HUES48 (cell line): ENCODE results near the gene SLC37A2.

Experiments
- H3K27ac ChIP-seq: one replicate; pipeline ENCODE4 v1.7.0; 2013; ENCODE audit warnings: low read depth, low read length, inconsistent platforms
- H3K27me3 ChIP-seq: 2 replicates; pipeline ENCODE4 v1.6.1; 2013; ENCODE audit warnings: mild to moderate bottlenecking, low read length; ENCODE audit not compliant: control insufficient read depth, insufficient read depth
- H3K36me3 ChIP-seq: 2 replicates; pipeline ENCODE4 v1.6.1; 2013; ENCODE audit warnings: low read length; ENCODE audit not compliant: control insufficient read depth, insufficient read depth
- H3K4me1 ChIP-seq: 2 replicates; pipeline ENCODE4 v1.6.1; 2013; ENCODE audit warnings: mild to moderate bottlenecking, low read length; ENCODE audit not compliant: control insufficient read depth, insufficient read depth
- H3K4me3 ChIP-seq: 2 replicates; pipeline ENCODE4 v1.5.1; 2013; ENCODE audit warnings: mild to moderate bottlenecking, low read depth, low read length
- H3K9ac ChIP-seq: 2 replicates; pipeline ENCODE4 v1.6.1; 2013; ENCODE audit warnings: mild to moderate bottlenecking, low read depth, low read length, moderate library complexity
- H3K9me3 ChIP-seq: 2 replicates; pipeline ENCODE4 v1.6.1; 2013; ENCODE audit warnings: low read length; ENCODE audit not compliant: control insufficient read depth, insufficient read depth

Gene SLC37A2

DNA sequence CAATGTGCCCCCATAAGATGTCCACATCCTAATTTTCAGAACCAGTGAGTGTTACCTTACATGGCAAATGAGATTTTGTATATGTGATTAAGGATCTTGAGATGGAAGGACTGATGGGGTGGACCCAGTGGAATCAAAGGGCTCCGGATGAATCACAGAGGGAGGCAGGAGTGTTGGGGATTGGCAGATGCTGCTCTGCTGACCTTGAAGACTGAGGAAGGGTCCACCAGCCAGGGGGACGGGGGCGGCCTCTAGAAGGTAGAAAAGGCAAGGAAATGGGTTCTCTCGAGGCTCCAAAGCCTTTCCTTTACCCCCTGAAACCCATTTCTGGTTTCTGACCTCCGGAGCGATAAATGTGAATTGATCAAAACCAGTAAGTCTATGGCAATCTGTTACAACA, 29.6 kb downstream of the SLC37A2 start:
- Histone ChIP-seq H3K9me3 (no peaks in the 10 kb centered on the region), H3K4me3 (no peak overlapping the region), H3K4me1 (peaks cover 24% of the 10 kb centered on the region), H3K27ac (no peak overlapping the region), H3K27me3 (no peaks in the 10 kb centered on the region), H3K36me3 (peaks cover 25% of the 10 kb centered on the region), H3K9ac (no peak overlapping the region)

- Histone ChIP-seq H3K9ac (no peak overlapping the region), H3K27ac (no peak overlapping the region), H3K4me1 (peaks cover 24% of the 10 kb centered on the region), H3K27me3 (no peaks in the 10 kb centered on the region), H3K36me3 (peaks cover 30% of the 10 kb centered on the region), H3K9me3 (no peaks in the 10 kb centered on the region), H3K4me3 (no peak overlapping the region)
Observed at GRCh38 chr11:125093502-125093901, 30.4 kb downstream of the SLC37A2 start.

DNA sequence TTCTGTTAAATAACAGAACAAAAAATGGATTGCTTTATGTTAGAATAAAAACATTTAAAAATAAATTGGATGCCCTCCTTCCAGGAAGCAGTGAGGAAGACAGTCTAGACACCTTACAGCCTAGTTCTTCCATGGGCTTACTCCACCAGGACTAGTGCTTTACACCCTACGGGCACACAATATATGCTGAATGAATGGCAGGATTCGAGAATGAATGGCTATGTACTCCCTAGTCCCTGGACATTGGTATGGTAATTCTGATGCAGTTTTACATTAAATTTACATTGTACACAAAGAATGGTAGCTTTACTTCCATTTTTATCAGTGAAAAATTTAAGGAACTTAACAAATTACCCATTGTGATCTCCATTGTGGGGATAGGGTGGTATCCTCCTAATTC, 31.6 kb downstream of the SLC37A2 start:
- Histone ChIP-seq H3K27ac (no peak overlapping the region), H3K9me3 (no peaks in the 10 kb centered on the region), H3K4me1 (peaks cover 24% of the 10 kb centered on the region), H3K9ac (no peak overlapping the region), H3K27me3 (no peaks in the 10 kb centered on the region), H3K4me3 (no peak overlapping the region), H3K36me3 (peaks cover 33% of the 10 kb centered on the region)

GRCh38 chr11:125100136-125100535, 37.0 kb downstream of the SLC37A2 start:
- H3K27me3 ChIP-seq = no peaks in the 10 kb centered on the region
- no peaks in the 10 kb centered on the region for H3K4me1 ChIP-seq
- H3K27ac ChIP-seq = no peak overlapping the region
- no peak overlapping the region for H3K4me3 ChIP-seq
- H3K9me3 ChIP-seq = no peaks in the 10 kb centered on the region
- H3K9ac ChIP-seq = no peak overlapping the region
- H3K36me3 ChIP-seq = peaks cover 57% of the 10 kb centered on the region

DNA sequence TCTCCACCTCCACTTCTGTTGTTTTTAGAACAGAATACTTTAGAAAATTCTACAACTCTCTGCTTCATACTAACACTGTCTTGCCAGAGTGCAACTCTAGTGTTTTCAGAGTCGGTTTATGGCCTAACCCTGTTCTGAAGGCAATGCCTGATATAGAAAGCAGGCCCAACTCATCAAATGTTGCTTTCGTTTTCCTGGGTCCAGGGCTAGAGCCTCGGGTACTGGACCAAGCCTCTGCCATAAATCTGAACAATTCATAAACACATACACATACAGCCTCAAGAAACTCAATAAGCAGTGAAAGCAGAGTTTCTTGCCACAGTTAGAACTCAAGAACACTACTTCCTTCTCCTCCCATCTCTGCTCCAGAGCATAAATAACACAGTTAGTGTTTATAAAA, 38.5 kb downstream of the SLC37A2 start:
- Histone ChIP-seq H3K27ac (no peak overlapping the region), H3K9me3 (peaks cover 3% of the 10 kb centered on the region; the same call in 1 of the 2 replicates), H3K4me3 (no peak overlapping the region), H3K36me3 (peaks cover 46% of the 10 kb centered on the region), H3K4me1 (no peaks in the 10 kb centered on the region), H3K9ac (no peak overlapping the region), H3K27me3 (no peaks in the 10 kb centered on the region)

- Histone ChIP-seq H3K9me3 (peaks cover 8% of the 10 kb centered on the region), H3K4me3 (no peak overlapping the region), H3K9ac (no peak overlapping the region), H3K36me3 (peaks cover 45% of the 10 kb centered on the region), H3K27me3 (no peaks in the 10 kb centered on the region), H3K4me1 (no peaks in the 10 kb centered on the region), H3K27ac (no peak overlapping the region)
Observed at GRCh38 chr11:125102025-125102424, 38.9 kb downstream of the SLC37A2 start.

DNA sequence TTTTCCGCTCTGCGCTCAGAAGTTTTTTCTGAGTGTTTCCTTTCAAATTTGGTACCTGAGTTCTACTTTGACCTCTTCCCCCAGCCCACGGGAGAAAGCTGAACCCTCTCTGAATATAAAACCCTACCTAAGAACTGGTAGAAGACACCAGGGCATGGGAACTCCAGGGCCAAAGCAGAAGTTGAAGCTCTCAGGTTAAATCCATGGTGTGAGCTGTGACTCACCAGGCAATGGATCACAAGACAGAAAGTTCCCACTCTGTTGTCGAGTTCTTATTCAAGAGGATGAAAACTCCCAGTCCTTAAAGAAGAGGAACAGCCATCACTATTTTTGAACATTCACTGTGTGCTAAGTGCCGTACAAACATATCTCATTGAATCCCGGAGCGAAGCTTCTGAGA, 39.4 kb downstream of the SLC37A2 start:
- Histone ChIP-seq H3K27me3 (no peaks in the 10 kb centered on the region), H3K4me3 (no peak overlapping the region), H3K9ac (no peak overlapping the region), H3K36me3 (peaks cover 42% of the 10 kb centered on the region), H3K9me3 (peaks cover 12% of the 10 kb centered on the region), H3K4me1 (no peaks in the 10 kb centered on the region), H3K27ac (no peak overlapping the region)

GRCh38 chr11:125105926-125106325, 42.8 kb downstream of the SLC37A2 start:
- Histone ChIP-seq H3K36me3 (peaks cover 24% of the 10 kb centered on the region; the same call in 1 of the 2 replicates), H3K9me3 (peaks cover 12% of the 10 kb centered on the region), H3K4me3 (no peak overlapping the region), H3K4me1 (peaks cover 6% of the 10 kb centered on the region), H3K9ac (no peak overlapping the region), H3K27me3 (no peaks in the 10 kb centered on the region), H3K27ac (peak overlapping the region; percentile 33)

DNA sequence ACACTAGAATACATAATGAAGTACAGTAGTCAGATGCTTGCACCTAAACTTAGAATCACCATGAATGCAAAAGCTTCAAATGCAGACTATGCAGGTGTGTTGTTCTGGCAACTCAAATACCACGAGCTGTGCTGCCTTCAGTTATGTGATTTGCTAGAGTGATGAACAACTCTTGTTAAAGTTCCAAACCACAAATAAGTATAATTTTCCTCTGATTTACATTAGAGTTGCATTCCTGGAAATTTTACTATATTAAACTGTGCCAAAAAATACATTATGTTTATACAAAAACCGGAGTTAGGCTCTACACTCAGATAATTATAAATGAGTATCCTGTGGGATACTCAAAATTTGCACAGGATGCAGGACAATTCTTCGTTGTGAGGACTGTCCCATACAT, 45.4 kb downstream of the SLC37A2 start:
- Histone ChIP-seq H3K9me3 (peaks cover 12% of the 10 kb centered on the region), H3K4me3 (no peak overlapping the region), H3K27ac (no peak overlapping the region), H3K4me1 (peaks cover 10% of the 10 kb centered on the region), H3K36me3 (peaks cover 8% of the 10 kb centered on the region; the same call in 1 of the 2 replicates), H3K9ac (no peak overlapping the region), H3K27me3 (no peaks in the 10 kb centered on the region)

DNA sequence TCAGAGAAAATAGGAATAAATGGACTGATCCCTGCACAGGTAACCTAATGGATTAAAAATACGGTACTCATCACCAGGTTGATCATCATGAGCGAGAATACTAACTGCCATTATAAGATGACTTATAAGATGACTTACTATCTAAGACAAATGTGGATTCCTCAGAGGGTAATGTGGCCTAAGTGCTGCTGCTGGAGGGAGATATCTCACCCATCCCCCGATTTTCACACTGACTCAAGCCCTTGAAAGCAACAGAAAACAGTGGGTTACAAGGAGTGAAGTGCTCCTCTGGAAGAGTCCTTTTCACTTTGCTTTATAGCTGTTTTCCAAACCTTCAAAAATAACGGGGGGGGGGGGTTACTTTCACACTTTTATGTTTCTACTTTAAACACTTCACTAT, 47.4 kb downstream of the SLC37A2 start:
- Histone ChIP-seq H3K9me3 (peaks cover 12% of the 10 kb centered on the region), H3K4me3 (peak overlapping the region; percentile 95), H3K27me3 (no peaks in the 10 kb centered on the region), H3K9ac (peak overlapping the region; percentile 63; the same call in 1 of the 2 replicates), H3K4me1 (peaks cover 10% of the 10 kb centered on the region), H3K27ac (peak overlapping the region; percentile 69), H3K36me3 (peaks cover 6% of the 10 kb centered on the region; the same call in 1 of the 2 replicates)

DNA sequence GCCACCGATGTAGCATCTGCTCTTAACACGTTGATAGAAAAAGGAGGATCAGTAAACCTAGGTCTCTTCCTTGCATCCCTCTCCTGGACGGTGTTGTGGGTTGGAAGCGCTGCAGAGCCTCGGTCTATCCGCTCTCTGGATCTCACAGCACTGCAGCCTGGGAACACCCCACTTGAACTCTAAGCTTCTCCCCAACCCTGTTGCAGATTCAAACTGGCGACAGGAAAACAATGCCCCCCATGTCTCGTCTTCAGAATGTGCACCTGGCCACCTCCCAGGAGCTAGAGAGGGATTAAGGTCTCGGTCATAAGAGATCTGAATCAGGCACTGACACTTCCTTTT, 47.9 kb downstream of the SLC37A2 start:
- peak overlapping the region; percentile 63 for H3K9ac ChIP-seq
- peaks cover 6% of the 10 kb centered on the region; the same call in 1 of the 2 replicates for H3K36me3 ChIP-seq
- peaks cover 12% of the 10 kb centered on the region for H3K9me3 ChIP-seq
- H3K27me3 ChIP-seq = no peaks in the 10 kb centered on the region
- peaks cover 10% of the 10 kb centered on the region for H3K4me1 ChIP-seq
- H3K4me3 ChIP-seq = peak overlapping the region; percentile 95
- peak overlapping the region; percentile 69 for H3K27ac ChIP-seq
